H1 (cell line): Measurements from ENCODE around the gene GBP6. TPM values are rescaled to one million over a fixed set of nuclear protein-coding genes. Genes with fewer than 3 reads are reported as not detected.

ENCODE experiments used
- EGR1 ChIP-seq: IDR thresholded peaks from 2 replicates; pipeline ENCODE4 v1.6.1; 2011; ENCODE audit warnings: low read depth, low read length, borderline replicate concordance
- polyA plus RNA-seq, 7 experiments: library from polyadenylated mRNA; depleted of rRNA in 3 of 7; stranded (reverse) in 5 of 7; unstranded in 2 of 7; fragments of >200 nt in 5 of 7; fragments of 200-250 nt in 2 of 7; gene quantifications; 1 replicate in 5 of 7; 2 replicates in 1 of 7; 4 replicates in 1 of 7; pipeline versions ENCODE4 v1.2.1 to v1.2.3, GENCODE V29; 2011 to 2013; ENCODE audit warnings: missing spikeins in 2 of 7, mixed read lengths in 2 of 7
- total RNA-seq: library from RNA; stranded (reverse); fragmentation: NEBNext Ultra II Directional; extraction: Animal tissue kit (Norgen Biotek cat#: 25700); gene quantifications from 2 replicates; pipeline ENCODE4 v1.2.1, GENCODE V29; 2021

GBP6 gene
- total and polyA plus RNA-seq, 2 of the 8 experiments (the other 6 are each of a cell fraction or from before 2014, with no cell fraction given) = not detected

GRCh38 chr1:89350298-89350697 is 13.6 kb upstream of the GBP6 start (continued):
- no peak for TF ChIP-seq EGR1
